NT2/D1 (cell line): ENCODE results near the gene MGAT4B.

Experiments used
- SUZ12 ChIP-seq: IDR thresholded peaks from 2 replicates; pipeline ENCODE4 v1.6.1; 2011; ENCODE audit not compliant: insufficient read length, insufficient read depth; ENCODE audit errors: extremely low read depth
- YY1 ChIP-seq: IDR thresholded peaks from 2 replicates; pipeline ENCODE4 v1.6.1; 2011; ENCODE audit not compliant: insufficient read length, insufficient read depth
- ZNF274 ChIP-seq: IDR thresholded peaks from 2 replicates; pipeline ENCODE4 v1.6.1; 2011; ENCODE audit warnings: mild to moderate bottlenecking, low read depth, low read length

GRCh38 chr5:179836225-179837019 is 29.8 kb upstream of the MGAT4B start:
- TF ChIP-seq ZNF274 (no peak), YY1 (no peak), SUZ12 (no peak)
